Measurements from ENCODE around the gene AP1M2. TPM values are rescaled to one million over a fixed set of nuclear protein-coding genes. Genes with fewer than 3 reads are reported as not detected.

AP1M2 gene
- total RNA-seq (2022) (191 and 196 TPM in 2 replicates), Bru-seq, nascent RNA (percentile 68 among the genes with signal in this experiment), BruChase-seq, experiment 1, labeled RNA remaining after a 2-hour chase (percentile 74 among the genes with signal in this experiment), BruChase-seq, experiment 2, labeled RNA remaining after a 6-hour chase (percentile 87 among the genes with signal in this experiment)
- long read RNA-seq, transcript AP1M2-201 (12 exons, 1,749 nt) = major isoform, 294 of 497 reads
- long read RNA-seq, transcript AP1M2-207 (12 exons, 1,757 nt) = minor isoform, 69 of 497 reads
- long read RNA-seq, partial matches to known transcripts = 87 of 497 reads
- long read RNA-seq, other reads (novel, unspliced or antisense) = 44 of 497 reads

DNA sequence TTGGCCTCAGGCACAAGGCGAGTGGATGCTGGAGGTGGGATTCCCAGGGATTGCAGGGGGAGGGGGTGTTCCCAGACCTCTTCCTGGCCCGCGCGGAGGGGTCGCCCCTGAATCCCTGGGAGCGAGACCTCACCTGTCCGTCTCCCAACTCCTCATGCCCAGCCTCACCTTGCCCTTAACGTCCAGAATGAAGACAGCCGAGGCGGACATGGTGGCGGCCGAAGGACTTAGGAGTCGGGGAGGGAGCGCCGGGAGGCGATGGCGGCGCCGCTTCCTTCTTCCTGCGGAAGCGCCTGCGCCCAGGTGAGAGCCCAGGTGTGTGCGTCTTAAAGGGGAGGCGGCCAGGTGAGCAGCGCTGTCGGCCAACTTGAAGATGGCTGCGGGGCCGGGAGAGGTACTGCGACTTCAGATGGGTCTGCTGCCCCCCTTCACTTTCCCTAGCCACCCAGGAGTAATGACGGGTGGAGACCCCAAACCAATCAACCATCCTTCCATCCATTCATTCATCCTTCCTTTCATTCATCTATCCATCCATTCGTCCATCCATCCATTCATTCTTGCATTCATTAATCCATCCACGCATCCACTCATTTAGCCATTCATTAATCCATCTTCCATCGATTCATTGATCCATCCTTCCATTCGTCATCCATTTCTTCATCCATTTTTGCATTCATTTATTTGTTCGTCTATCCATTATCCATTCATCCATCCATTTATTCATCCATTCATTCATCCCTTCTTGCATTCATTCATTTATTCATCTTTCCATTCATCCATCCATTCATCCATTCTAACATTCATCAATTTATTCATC is at the start of gene AP1M2:
AP1M2 (minus strand) TSS at position 291 of the 817 bp plus-strand sequence; CDS start at position 210, 81 bp downstream.
- Mint-ChIP-seq H3K36me3 (ENCODE audit: insufficient read depth, unreplicated experiment) (peaks cover 15% of the 10 kb centered on the region), H3K27me3 (ENCODE audit: insufficient read depth, unreplicated experiment) (no peaks in the 10 kb centered on the region), H3K4me1 (ENCODE audit: low read depth, unreplicated experiment) (peaks cover 9% of the 10 kb centered on the region), H3K9me3 (ENCODE audit: unreplicated experiment) (no peaks in the 10 kb centered on the region), H3K27ac (ENCODE audit: unreplicated experiment) (peak within 1 kb of the TSS; percentile 65), H3K4me3 (ENCODE audit: unreplicated experiment) (peak within 1 kb of the TSS; percentile 80)
- TF ChIP-seq CTCF (IDR thresholded peaks at IDR 0.05; ENCODE audit: insufficient read depth in 1 of 2, low read depth in 1 of 2, low read length in 1 of 2, severe bottlenecking in 1 of 2, unreplicated experiment in 1 of 2) = no peak
- no peaks in the 10 kb centered on the region for H3K27me3 ChIP-seq (replicated peaks; ENCODE audit: control insufficient read depth, insufficient read depth, low read length)
- DNase-seq = peak; percentile 74 to 76
- no peaks in the 10 kb centered on the region for H3K36me3 ChIP-seq (ENCODE audit: control insufficient read depth, insufficient read depth, low read length)
- H3K4me3 ChIP-seq (ENCODE audit: low read depth, low read length) = peak within 1 kb of the TSS; percentile 66
- no peaks in the 10 kb centered on the region for H3K9me3 ChIP-seq
- no peaks in the 10 kb centered on the region for H3K4me1 ChIP-seq
- BruUV-seq (replicated peaks) = no TSS peak
- intact Hi-C loops (cut with micrococcal nuclease; ENCODE audit: unreplicated experiment) = no loop called here
- POLR2A ChIA-PET = no interaction called here
- CTCF ChIA-PET = no interaction called here

DNA sequence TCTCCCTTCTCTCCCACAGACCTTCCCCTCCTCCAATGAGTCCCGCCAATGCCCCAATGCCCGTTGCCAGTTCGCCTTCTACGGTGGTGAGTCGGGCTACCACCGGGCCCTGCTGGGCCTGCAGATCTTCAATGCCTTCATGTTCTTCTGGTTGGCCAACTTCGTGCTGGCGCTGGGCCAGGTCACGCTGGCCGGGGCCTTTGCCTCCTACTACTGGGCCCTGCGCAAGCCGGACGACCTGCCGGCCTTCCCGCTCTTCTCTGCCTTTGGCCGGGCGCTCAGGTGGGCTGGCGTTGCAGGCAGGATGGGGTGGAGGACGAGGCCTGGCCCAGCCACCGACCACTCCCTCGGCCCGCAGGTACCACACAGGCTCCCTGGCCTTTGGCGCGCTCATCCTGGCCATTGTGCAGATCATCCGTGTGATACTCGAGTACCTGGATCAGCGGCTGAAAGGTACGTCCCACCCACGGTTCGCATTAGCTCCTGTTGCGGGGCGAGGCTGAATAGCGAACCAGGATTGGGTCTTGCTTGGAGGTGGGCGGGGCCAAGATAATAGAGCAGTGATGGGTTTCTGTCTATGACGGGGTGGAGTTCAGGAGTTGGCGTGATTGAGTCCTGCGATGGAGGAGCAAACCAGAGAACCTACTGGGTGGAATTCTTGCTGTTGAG is 49.3 kb upstream of the AP1M2 start:
- no peaks in the 10 kb centered on the region for H3K27me3 Mint-ChIP-seq (ENCODE audit: insufficient read depth, unreplicated experiment)
- Histone ChIP-seq H3K27me3 (replicated peaks; ENCODE audit: control insufficient read depth, insufficient read depth, low read length) (no peaks in the 10 kb centered on the region), H3K4me3 (ENCODE audit: low read depth, low read length) (no peak overlapping the region), H3K9me3 (no peaks in the 10 kb centered on the region), H3K4me1 (no peaks in the 10 kb centered on the region), H3K36me3 (ENCODE audit: control insufficient read depth, insufficient read depth, low read length) (no peaks in the 10 kb centered on the region; the same call in 1 of the 2 replicates)
- no peak for TF ChIP-seq CTCF (IDR thresholded peaks at IDR 0.05; ENCODE audit: insufficient read depth in 1 of 2, low read depth in 1 of 2, low read length in 1 of 2, severe bottlenecking in 1 of 2, unreplicated experiment in 1 of 2)
- H3K36me3 Mint-ChIP-seq (ENCODE audit: insufficient read depth, unreplicated experiment) = peaks cover 75% of the 10 kb centered on the region
- H3K4me1 Mint-ChIP-seq (ENCODE audit: low read depth, unreplicated experiment) = no peaks in the 10 kb centered on the region
- intact Hi-C loops (cut with micrococcal nuclease; ENCODE audit: unreplicated experiment) = no loop called here
- DNase-seq = no peak
- no TSS peak for BruUV-seq (replicated peaks)
- no peaks in the 10 kb centered on the region for H3K9me3 Mint-ChIP-seq (ENCODE audit: unreplicated experiment)
- POLR2A ChIA-PET = no interaction called here
- no peak overlapping the region for H3K27ac Mint-ChIP-seq (ENCODE audit: unreplicated experiment)
- CTCF ChIA-PET = no interaction called here
- H3K4me3 Mint-ChIP-seq (ENCODE audit: unreplicated experiment) = no peak overlapping the region

DNA sequence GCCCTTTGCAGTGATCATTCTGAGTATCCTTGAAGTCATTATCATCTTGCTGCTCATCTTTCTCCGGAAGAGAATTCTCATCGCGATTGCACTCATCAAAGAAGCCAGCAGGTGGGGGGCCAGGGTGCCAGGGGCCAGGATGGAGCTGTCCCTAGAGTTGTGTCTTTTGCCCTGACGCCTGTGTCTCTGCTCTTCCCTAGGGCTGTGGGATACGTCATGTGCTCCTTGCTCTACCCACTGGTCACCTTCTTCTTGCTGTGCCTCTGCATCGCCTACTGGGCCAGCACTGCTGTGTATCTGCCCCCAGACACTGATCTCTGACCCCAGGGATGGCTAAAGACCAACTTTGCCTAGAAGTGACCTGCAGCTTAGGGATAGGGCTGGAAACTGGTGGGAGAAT is 47.9 kb upstream of the AP1M2 start:
- H3K4me1 Mint-ChIP-seq (ENCODE audit: low read depth, unreplicated experiment) = no peaks in the 10 kb centered on the region
- Histone ChIP-seq H3K4me1 (no peaks in the 10 kb centered on the region), H3K9me3 (no peaks in the 10 kb centered on the region), H3K4me3 (ENCODE audit: low read depth, low read length) (no peak overlapping the region), H3K27me3 (replicated peaks; ENCODE audit: control insufficient read depth, insufficient read depth, low read length) (no peaks in the 10 kb centered on the region), H3K36me3 (ENCODE audit: control insufficient read depth, insufficient read depth, low read length) (no peaks in the 10 kb centered on the region; the same call in 1 of the 2 replicates)
- no peak for TF ChIP-seq CTCF (IDR thresholded peaks at IDR 0.05; ENCODE audit: insufficient read depth in 1 of 2, low read depth in 1 of 2, low read length in 1 of 2, severe bottlenecking in 1 of 2, unreplicated experiment in 1 of 2)
- no TSS peak for BruUV-seq (replicated peaks)
- no peak for DNase-seq
- intact Hi-C loops (cut with micrococcal nuclease; ENCODE audit: unreplicated experiment) = no loop called here
- ChIA-PET CTCF (interaction anchor here (1.4 kb wide), 1 partner anchor 10 kb away, joined by 9 read pairs; no protein-coding TSS in a partner anchor), POLR2A (no interaction called here)
- no peaks in the 10 kb centered on the region for H3K9me3 Mint-ChIP-seq (ENCODE audit: unreplicated experiment)
- no peaks in the 10 kb centered on the region for H3K27me3 Mint-ChIP-seq (ENCODE audit: insufficient read depth, unreplicated experiment)
- H3K27ac Mint-ChIP-seq (ENCODE audit: unreplicated experiment) = no peak overlapping the region
- no peak overlapping the region for H3K4me3 Mint-ChIP-seq (ENCODE audit: unreplicated experiment)
- H3K36me3 Mint-ChIP-seq (ENCODE audit: insufficient read depth, unreplicated experiment) = peaks cover 76% of the 10 kb centered on the region

Measured in Caco-2 (cell line).